PC-9 (cell line): ENCODE data around the gene OTOR. TPM values are rescaled to one million over a fixed set of nuclear protein-coding genes. Genes with fewer than 3 reads are reported as not detected.

Source experiments
- BruUV-seq: library from RNA; stranded (reverse); fragments of 400-500 nt; replicated peaks from 2 replicates; lab custom pipeline; 2021; lab: Mats Ljungman, UMichigan
- CTCF ChIA-PET: fragments of 300-600 bp; sonication (Branson Sonifier 250); formaldehyde crosslinking; loops from one replicate; lab custom pipeline; 2022; ENCODE audit warnings: antibody characterized with exemption; lab: Charles Lee
- POLR2A ChIA-PET: fragments of 300-600 bp; sonication (Branson Sonifier 250); formaldehyde crosslinking; loops from one replicate; lab custom pipeline; 2022; ENCODE audit warnings: antibody characterized with exemption; ENCODE audit not compliant: unreplicated experiment; lab: Charles Lee
- DNase-seq, 2 experiments: peaks; one replicate each; pipeline versions ENCODE4 v3.0.0 to v3.0.0-alpha.2; 2015 to 2022; ENCODE audit warnings: mixed read lengths in 1 of 2
- H2AFZ ChIP-seq: fragments of 200-600 bp; sonication (generic); 2 replicates; pipeline ENCODE4 v1.8.1; 2017; ENCODE audit warnings: antibody characterized with exemption
- H3F3A ChIP-seq: fragments of 200-600 bp; sonication (generic); 2 replicates; pipeline ENCODE4 v1.8.1; 2017; ENCODE audit warnings: antibody characterized with exemption, mild to moderate bottlenecking, low read depth; ENCODE audit not compliant: insufficient read depth
- H3K27ac ChIP-seq: fragments of 200-600 bp; sonication (generic); 2 replicates; pipeline ENCODE4 v1.6.1; 2016; ENCODE audit warnings: mixed run types
- H3K27me3 ChIP-seq: fragments of 200-600 bp; sonication (generic); 2 replicates; pipeline ENCODE4 v1.6.1; 2016; ENCODE audit warnings: low read depth, mixed run types; ENCODE audit not compliant: insufficient read depth
- H3K36me3 ChIP-seq: fragments of 200-600 bp; sonication (generic); 2 replicates; pipeline ENCODE4 v1.6.1; 2016; ENCODE audit warnings: low read depth, mixed run types
- H3K4me1 ChIP-seq: fragments of 200-600 bp; sonication (generic); replicated peaks from 2 replicates; pipeline ENCODE4 v1.6.1; 2016; ENCODE audit warnings: mixed run types; ENCODE audit not compliant: insufficient read depth
- H3K4me2 ChIP-seq: fragments of 200-600 bp; sonication (generic); 2 replicates; pipeline ENCODE4 v1.6.1; 2017; ENCODE audit warnings: mixed run types
- H3K4me3 ChIP-seq: fragments of 200-600 bp; sonication (generic); 2 replicates; pipeline ENCODE4 v1.6.1; 2016; ENCODE audit warnings: mixed run types
- H3K79me2 ChIP-seq: fragments of 200-600 bp; sonication (generic); 2 replicates; pipeline ENCODE4 v1.6.1; 2017; ENCODE audit warnings: low read depth, mixed run types
- H3K9me2 ChIP-seq: fragments of 200-600 bp; sonication (generic); 2 replicates; pipeline ENCODE4 v1.8.1; 2017; ENCODE audit warnings: mild to moderate bottlenecking; ENCODE audit not compliant: insufficient read depth
- H3K9me3 ChIP-seq: fragments of 200-600 bp; sonication (generic); 2 replicates; pipeline ENCODE4 v1.8.1; 2016; ENCODE audit warnings: low read depth; ENCODE audit not compliant: insufficient read depth
- H4K20me1 ChIP-seq: fragments of 200-600 bp; sonication (generic); 2 replicates; pipeline ENCODE4 v1.8.1; 2017; ENCODE audit not compliant: insufficient read depth
- EZH2 ChIP-seq: fragments of 200-600 bp; sonication (generic); IDR thresholded peaks from 2 replicates; pipeline ENCODE4 v1.8.0; 2017; ENCODE audit warnings: antibody characterized with exemption, low read depth
- intact Hi-C: fragments of 100-400 bp; cut with micrococcal nuclease; formaldehyde crosslinking; loops from one replicate; pipeline ENCODE4 v1.10.0; 2022; ENCODE audit not compliant: unreplicated experiment
- total RNA-seq: library from RNA; stranded (reverse); gene quantifications from 2 replicates; pipeline ENCODE4 v1.2.3, GENCODE V29; 2021
- TF ChIP-seq, protein P1 (sequence below): fragments of 200-600 bp; sonication (generic); conservative IDR thresholded peaks from 2 replicates; pipeline ENCODE4 v1.6.1; 2017; ENCODE audit warnings: mixed run types, antibody characterized with exemption, mild to moderate bottlenecking, moderate library complexity

OTOR gene
- total RNA-seq, 1 experiment from 2014 or later, result not detected

DNA sequence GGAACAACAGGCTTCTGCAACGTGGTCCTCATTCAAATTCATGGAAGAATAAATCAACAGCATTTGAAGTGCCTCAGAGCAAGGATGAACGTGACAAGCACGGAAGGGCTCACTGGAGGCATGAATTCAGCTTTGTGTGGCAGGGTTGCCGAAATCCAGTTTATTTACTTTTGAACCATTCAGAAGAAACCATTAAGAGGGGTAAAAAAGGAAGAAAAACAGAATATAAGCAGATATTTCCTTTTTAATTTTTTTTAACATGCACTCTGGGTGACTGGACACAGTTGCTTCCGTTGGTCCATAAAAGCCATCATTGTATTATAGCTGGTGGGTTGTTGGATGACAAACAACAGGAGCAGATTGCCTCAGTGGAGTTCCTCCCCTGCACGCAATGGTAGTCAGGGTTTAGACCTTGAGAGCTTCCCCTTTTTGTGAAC lies 35.6 kb upstream of the OTOR start:
- H3K36me3 ChIP-seq, result no peaks in the 10 kb centered on the region
- no peaks in the 10 kb centered on the region for H4K20me1 ChIP-seq
- H2AFZ ChIP-seq, result no peak overlapping the region
- ChIA-PET CTCF (no interaction called here), POLR2A (no interaction called here)
- no peaks in the 10 kb centered on the region for H3K79me2 ChIP-seq
- H3F3A ChIP-seq, result no peaks in the 10 kb centered on the region
- BruUV-seq, result no TSS peak
- H3K9me3 ChIP-seq, result no peaks in the 10 kb centered on the region; the same call in none of the 2 replicates
- DNase-seq, result no peak
- TF ChIP-seq EZH2, result no peak
- TF ChIP-seq, protein P1, sequence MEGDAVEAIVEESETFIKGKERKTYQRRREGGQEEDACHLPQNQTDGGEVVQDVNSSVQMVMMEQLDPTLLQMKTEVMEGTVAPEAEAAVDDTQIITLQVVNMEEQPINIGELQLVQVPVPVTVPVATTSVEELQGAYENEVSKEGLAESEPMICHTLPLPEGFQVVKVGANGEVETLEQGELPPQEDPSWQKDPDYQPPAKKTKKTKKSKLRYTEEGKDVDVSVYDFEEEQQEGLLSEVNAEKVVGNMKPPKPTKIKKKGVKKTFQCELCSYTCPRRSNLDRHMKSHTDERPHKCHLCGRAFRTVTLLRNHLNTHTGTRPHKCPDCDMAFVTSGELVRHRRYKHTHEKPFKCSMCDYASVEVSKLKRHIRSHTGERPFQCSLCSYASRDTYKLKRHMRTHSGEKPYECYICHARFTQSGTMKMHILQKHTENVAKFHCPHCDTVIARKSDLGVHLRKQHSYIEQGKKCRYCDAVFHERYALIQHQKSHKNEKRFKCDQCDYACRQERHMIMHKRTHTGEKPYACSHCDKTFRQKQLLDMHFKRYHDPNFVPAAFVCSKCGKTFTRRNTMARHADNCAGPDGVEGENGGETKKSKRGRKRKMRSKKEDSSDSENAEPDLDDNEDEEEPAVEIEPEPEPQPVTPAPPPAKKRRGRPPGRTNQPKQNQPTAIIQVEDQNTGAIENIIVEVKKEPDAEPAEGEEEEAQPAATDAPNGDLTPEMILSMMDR, result no peak
- no peaks in the 10 kb centered on the region for H3K4me1 ChIP-seq
- H3K4me2 ChIP-seq, result no peak overlapping the region
- H3K9me2 ChIP-seq, result no peaks in the 10 kb centered on the region
- H3K27ac ChIP-seq, result no peak overlapping the region
- intact Hi-C loops, result no loop called here
- peaks cover 27% of the 10 kb centered on the region; the same call in 1 of the 2 replicates for H3K27me3 ChIP-seq
- no peak overlapping the region for H3K4me3 ChIP-seq

- Histone ChIP-seq H4K20me1 (no peaks in the 10 kb centered on the region), H3K4me1 (no peaks in the 10 kb centered on the region), H3K9me3 (no peaks in the 10 kb centered on the region; the same call in none of the 2 replicates), H3F3A (no peaks in the 10 kb centered on the region), H3K4me3 (no peak overlapping the region), H3K79me2 (no peaks in the 10 kb centered on the region), H3K9me2 (no peaks in the 10 kb centered on the region), H3K36me3 (no peaks in the 10 kb centered on the region), H3K27me3 (peaks cover 27% of the 10 kb centered on the region; the same call in 1 of the 2 replicates), H2AFZ (no peak overlapping the region), H3K4me2 (no peak overlapping the region), H3K27ac (no peak overlapping the region)
- no TSS peak for BruUV-seq
- TF ChIP-seq, protein P1, result no peak
- TF ChIP-seq EZH2, result no peak
- CTCF ChIA-PET, result no interaction called here
- POLR2A ChIA-PET, result no interaction called here
- DNase-seq, result no peak
- intact Hi-C loops, result no loop called here
Measured at GRCh38 chr20:16713066-16713465, 35.1 kb upstream of the OTOR start.

- BruUV-seq, result no TSS peak
- ChIA-PET POLR2A (no interaction called here), CTCF (no interaction called here)
Measured at GRCh38 chr20:16714242-16714641, 33.9 kb upstream of the OTOR start.

More at GRCh38 chr20:16714242-16714641, 33.9 kb upstream of the OTOR start:
- Histone ChIP-seq H4K20me1 (no peaks in the 10 kb centered on the region), H3K9me2 (no peaks in the 10 kb centered on the region), H3K4me2 (no peak overlapping the region), H3K9me3 (no peaks in the 10 kb centered on the region; the same call in 1 of the 2 replicates), H3K4me1 (no peaks in the 10 kb centered on the region), H3K27ac (no peak overlapping the region), H3K4me3 (no peak overlapping the region), H2AFZ (no peak overlapping the region), H3K27me3 (peaks cover 34% of the 10 kb centered on the region; the same call in 1 of the 2 replicates), H3K79me2 (no peaks in the 10 kb centered on the region), H3K36me3 (no peaks in the 10 kb centered on the region), H3F3A (no peaks in the 10 kb centered on the region)
- TF ChIP-seq EZH2, result no peak
- TF ChIP-seq, protein P1, result no peak
- no peak for DNase-seq
- intact Hi-C loops, result no loop called here
